ENCODE results near the gene MAP3K9. TPM values are rescaled to one million over a fixed set of nuclear protein-coding genes. Genes with fewer than 3 reads are reported as not detected.
A peak's percentile ranks its signal among the peaks of the same experiment; 100 is the strongest.

MAP3K9 gene
- total and polyA plus RNA-seq, 9 of the 15 experiments (the other 6 are each of a cell fraction or from before 2014, with no cell fraction given) = 0.03 to 0.60 (median 0.36) TPM

- Histone ChIP-seq H3K4me3 (no peak overlapping the region), H3K27ac (ENCODE audit: extremely low read depth, low read depth, low read length) (no peak overlapping the region), H3K27me3 (ENCODE audit: control insufficient read depth in 2 of 2, insufficient read depth in 2 of 2, low read length in 2 of 2) (no peaks in the 10 kb centered on the region), H3K36me3 (ENCODE audit: control insufficient read depth, insufficient read depth, low read length) (no peaks in the 10 kb centered on the region), H3K9me1 (ENCODE audit: control insufficient read depth, insufficient read depth, low read length) (no peaks in the 10 kb centered on the region), H3K9ac (ENCODE audit: insufficient read depth in 1 of 2, low read depth in 2 of 2, low read length in 2 of 2) (no peak overlapping the region), H3K4me2 (ENCODE audit: insufficient read depth, low read length) (no peak overlapping the region), H4K20me1 (replicated peaks; ENCODE audit: control insufficient read depth, insufficient read depth, low read length) (no peaks in the 10 kb centered on the region), H3K4me1 (replicated peaks in 1 of 2; ENCODE audit: control insufficient read depth in 2 of 2, insufficient read depth in 2 of 2, low read length in 2 of 2) (no peaks in the 10 kb centered on the region), H3K9me3 (replicated peaks; ENCODE audit: control insufficient read depth, insufficient read depth, low read depth, low read length) (no peaks in the 10 kb centered on the region), H3K79me2 (ENCODE audit: control insufficient read depth, insufficient read depth, low read length) (no peaks in the 10 kb centered on the region), H2AFZ (ENCODE audit: low read depth, low read length) (no peak overlapping the region)
- CTCF ChIA-PET (ENCODE audit: low intra/inter-chr PET ratio) = no interaction called here
- intact Hi-C loops (cut with micrococcal nuclease) = no loop called here
- in situ Hi-C loops (cut with MboI) = no loop called here
- no TSS peak for BruUV-seq (replicated peaks)
- 3% methylated on average over 3 of the region's 5 CpGs for WGBS (ENCODE audit: insufficient coverage, low coverage, missing lambda C conversion rate)
- FAIRE-seq (no peak), ATAC-seq (peak; percentile 73), DNase-seq (ENCODE audit: extremely low read depth in 1 of 4, low spot score in 3 of 4) (peak in 1 of 4 experiments; percentile 12)
- POLR2A ChIA-PET = interaction anchor here (0.6 kb wide), 1 partner anchor 142 kb away, joined by 4 read pairs; no protein-coding TSS in a partner anchor
- TF ChIP-seq ZKSCAN1 (IDR thresholded peaks at IDR 0.05; ENCODE audit: low read depth, low read length) (no peak), HMBOX1 (IDR thresholded peaks at IDR 0.05) (0 out of 2 replicates have a peak, but pooled peaks have one; percentile 55), RAD21 (CRISPR knock-in tag; conservative IDR thresholded peaks at IDR 0.05 in 1 of 2, IDR thresholded peaks at IDR 0.05 in 1 of 2) (peak in 1 of 2 experiments; percentile 22; a peak in 1 of 4 replicates), ZFP36 (IDR thresholded peaks at IDR 0.05; ENCODE audit: low read depth, low read length, partially characterized antibody) (peak; percentile 22), NR2C2 (CRISPR knock-in tag; IDR thresholded peaks at IDR 0.05) (no peak), NR2C2 (tag; IDR thresholded peaks at IDR 0.05) (no peak), MLLT1 (IDR thresholded peaks at IDR 0.05) (no peak), ILK (tag; IDR thresholded peaks at IDR 0.05; ENCODE audit: borderline replicate concordance, low read depth) (no peak), PBX2 (CRISPR knock-in tag; IDR thresholded peaks at IDR 0.05; ENCODE audit: low read depth) (no peak), PBX2 (tag; conservative IDR thresholded peaks at IDR 0.05; ENCODE audit: low read depth) (no peak), ZC3H8 (IDR thresholded peaks at IDR 0.05) (no peak), ELF2 (CRISPR knock-in tag; IDR thresholded peaks at IDR 0.05) (no peak), OTX1 (CRISPR knock-in tag; IDR thresholded peaks at IDR 0.05) (no peak), ATF2 (CRISPR knock-in tag; IDR thresholded peaks at IDR 0.05) (no peak), ZNF778 (CRISPR knock-in tag; IDR thresholded peaks at IDR 0.05) (no peak), RBM25 (IDR thresholded peaks at IDR 0.05; ENCODE audit: low read depth, low read length, severe bottlenecking) (no peak), DMBX1 (CRISPR knock-in tag; IDR thresholded peaks at IDR 0.05; ENCODE audit: borderline replicate concordance) (no peak)
Observed at GRCh38 chr14:70858641-70859040, 49.3 kb upstream of the MAP3K9 start.
